ENCODE results near the gene GADD45B. TPM values are rescaled to one million over a fixed set of nuclear protein-coding genes. Genes with fewer than 3 reads are reported as not detected.

GADD45B gene
- total RNA-seq, 1 experiment from 2014 or later, result 16.2 TPM

GRCh38 chr19:2478278-2478755 is 2.4 kb downstream of the GADD45B start:
- TF ChIP-seq CTCF (conservative IDR thresholded peaks at IDR 0.05), result peak; percentile 42
- H2AK5ac ChIP-seq (ENCODE audit: insufficient read length, low read length), result no peak overlapping the region
- H3K9me3 Mint-ChIP-seq, result peaks cover 3 to 5% of the 10 kb centered on the region in 2 experiments; a peak in 3 of 5 replicates
- H2BK12ac ChIP-seq (ENCODE audit: insufficient read length, low read depth, low read length), result no peak overlapping the region
- no peak overlapping the region for H2BK5ac ChIP-seq (ENCODE audit: insufficient read length, low read length)
- no peak overlapping the region for H3K23ac ChIP-seq (ENCODE audit: insufficient read length, low read depth, low read length)
- no peaks in the 10 kb centered on the region for H3K79me1 ChIP-seq (ENCODE audit: insufficient read depth, low read depth, low read length, poor library complexity, severe bottlenecking)
- no peak overlapping the region for H3K9ac ChIP-seq (ENCODE audit: extremely low read depth, insufficient read length, low read length)
- no peak overlapping the region for H3K56ac ChIP-seq (ENCODE audit: insufficient read length, low read depth, low read length)
- peaks cover 51% of the 10 kb centered on the region for H3K27me3 Mint-ChIP-seq (ENCODE audit: low read depth)
- peaks cover 4% of the 10 kb centered on the region for H3K9me3 ChIP-seq (ENCODE audit: control insufficient read depth, low read depth, low read length)
- no peak overlapping the region for H2AFZ ChIP-seq (ENCODE audit: low read length)
- H3K14ac ChIP-seq (ENCODE audit: insufficient read depth, low read length), result no peak overlapping the region
- H2BK15ac ChIP-seq (ENCODE audit: low read depth, low read length), result no peak overlapping the region
- peaks cover 2% of the 10 kb centered on the region; the same call in 1 of the 2 replicates for H3K79me2 ChIP-seq (ENCODE audit: insufficient read depth, low read length)
- peak overlapping the region; percentile 65 for H3K4me2 ChIP-seq (ENCODE audit: insufficient read depth, insufficient read length, low read length)
- no peak overlapping the region for H3T11ph ChIP-seq (ENCODE audit: low read length)
- H3K4me1 Mint-ChIP-seq, result peaks cover 17 to 26% of the 10 kb centered on the region in 2 experiments
- no peak overlapping the region for H2BK20ac ChIP-seq (ENCODE audit: low read depth, low read length, poor library complexity, severe bottlenecking)
- H3K27ac ChIP-seq (ENCODE audit: insufficient read length, low read depth, low read length), result no peak overlapping the region
- peaks cover 7% of the 10 kb centered on the region; the same call in 1 of the 2 replicates for H3K27me3 ChIP-seq (ENCODE audit: insufficient read depth, low read length)
- no peak overlapping the region for H3K18ac ChIP-seq (ENCODE audit: insufficient read length, low read depth, low read length)
- no peak overlapping the region for H4K8ac ChIP-seq (replicated peaks; ENCODE audit: insufficient read length, low read depth, low read length)
- H3K27ac Mint-ChIP-seq, result peak overlapping the region in 2 of 3 experiments; percentile 9 to 10; a peak in 1 of 7 replicates
- H3K4me1 ChIP-seq (ENCODE audit: insufficient read depth, low read length), result peaks cover 4% of the 10 kb centered on the region; the same call in 1 of the 2 replicates
- peaks cover 0 to 3% (median 1%) of the 10 kb centered on the region in 3 experiments; a peak in 1 of 7 replicates for H3K36me3 Mint-ChIP-seq (ENCODE audit: insufficient read depth in 1 of 3, low read depth in 3 of 3)
- WGBS (ENCODE audit: extremely low coverage, insufficient read length, low lambda C conversion rate), result no CpG with 5 or more reads among the region's 20 CpGs
- no peak overlapping the region for H2BK120ac ChIP-seq (ENCODE audit: low read depth, low read length, poor library complexity, severe bottlenecking)
- H4K20me1 ChIP-seq (ENCODE audit: control insufficient read depth, insufficient read depth, insufficient read length), result peaks cover 3% of the 10 kb centered on the region
- H3K4me3 Mint-ChIP-seq, result peak overlapping the region; percentile 88 to 94
- H3K4ac ChIP-seq (ENCODE audit: low read depth, low read length), result no peak overlapping the region
- no peak for DNase-seq
- H4K5ac ChIP-seq (ENCODE audit: insufficient read length, low read depth, low read length), result no peak overlapping the region
- H4K91ac ChIP-seq (ENCODE audit: insufficient read length, low read depth, low read length), result no peak overlapping the region
- H3K23me2 ChIP-seq (ENCODE audit: insufficient read length, low read depth, low read length, poor library complexity, severe bottlenecking), result peaks cover 28% of the 10 kb centered on the region

Data from H9 (cell line).